Activated B cell treated with CpG ODN at 0.5 μM for 24 hours (primary cell): Measurements from ENCODE around the gene CCT5. TPM values are rescaled to one million over a fixed set of nuclear protein-coding genes. Genes with fewer than 3 reads are reported as not detected.

Source experiments
- ATAC-seq: fragments of 200-7000 bp; cut with Tn5 transposase; one replicate; pipeline ENCODE4 v1.10.0; 2021; ENCODE audit warnings: low read depth, mild to moderate bottlenecking, moderate library complexity
- CTCF ChIA-PET: fragments of 350-600 bp; sonication (Branson Sonifier 250); formaldehyde crosslinking; loops from one replicate; lab custom pipeline; 2021; ENCODE audit warnings: antibody characterized with exemption; lab: Charles Lee
- POLR2A ChIA-PET: fragments of 350-600 bp; sonication (Branson Sonifier 250); formaldehyde crosslinking; loops from one replicate; lab custom pipeline; 2021; ENCODE audit warnings: antibody characterized with exemption; lab: Charles Lee
- DNase-seq: peaks from one replicate; pipeline ENCODE4 v3.0.0; 2022
- H3K27ac Mint-ChIP-seq: one replicate; pipeline ENCODE4 v1.8.0; 2020; ENCODE audit warnings: mixed read lengths
- H3K27me3 Mint-ChIP-seq: one replicate; pipeline ENCODE4 v1.8.0; 2021; ENCODE audit warnings: mixed read lengths
- H3K36me3 Mint-ChIP-seq: one replicate; pipeline ENCODE4 v1.8.0; 2021; ENCODE audit warnings: low read depth, mixed read lengths
- H3K4me1 Mint-ChIP-seq: one replicate; pipeline ENCODE4 v1.8.0; 2021; ENCODE audit warnings: mixed read lengths
- H3K4me3 Mint-ChIP-seq: one replicate; pipeline ENCODE4 v1.8.0; 2020; ENCODE audit warnings: mild to moderate bottlenecking, mixed read lengths
- H3K9me3 Mint-ChIP-seq: one replicate; pipeline ENCODE4 v1.8.0; 2020; ENCODE audit warnings: mixed read lengths
- CTCF ChIP-seq: fragments of 200-600 bp; IDR thresholded peaks from one replicate; pipeline ENCODE4 v1.8.0; 2022; ENCODE audit warnings: antibody characterized with exemption, mild to moderate bottlenecking
- intact Hi-C: fragments of 100-400 bp; cut with micrococcal nuclease; formaldehyde crosslinking; loops from one replicate; pipeline ENCODE4 v1.15.1; 2024
- total RNA-seq: library from RNA; stranded (reverse); gene quantifications from 2 replicates; pipeline ENCODE4 v1.2.3, GENCODE V29; 2022

Gene CCT5
- total RNA-seq, 1 donor from 2014 or later, result 203 TPM

GRCh38 chr5:10250806-10251276, 761 bp downstream of the CCT5 start:
- no peaks in the 10 kb centered on the region for H3K9me3 Mint-ChIP-seq
- ATAC-seq, result no peak
- intact Hi-C loops, result loop anchor here (1.0 to 2.0 kb wide), 3 partner anchors 102 to 510 kb away; partner anchors contain the start of genes ANKRD33B, DAP and MARCHF6
- peaks cover 52% of the 10 kb centered on the region for H3K4me1 Mint-ChIP-seq
- H3K27ac Mint-ChIP-seq, result peak overlapping the region; percentile 43
- TF ChIP-seq CTCF, result no peak
- no peak for DNase-seq
- H3K27me3 Mint-ChIP-seq, result no peaks in the 10 kb centered on the region
- peak overlapping the region; percentile 98 for H3K4me3 Mint-ChIP-seq
- POLR2A ChIA-PET, result interaction anchor here (1.9 to 4.1 kb wide), 4 partner anchors 13 to 381 kb away, joined by 5 to 69 read pairs (median 13); partner anchors contain the start of genes ANKRD33B and MARCHF6
- CTCF ChIA-PET, result interaction anchor here (0.9 to 1.4 kb wide), 2 partner anchors 114 to 148 kb away, joined by 3 to 4 read pairs; no protein-coding TSS in a partner anchor
- H3K36me3 Mint-ChIP-seq, result peaks cover 47% of the 10 kb centered on the region

GRCh38 chr5:10251405-10251804, 1.3 kb downstream of the CCT5 start:
- peaks cover 52% of the 10 kb centered on the region for H3K4me1 Mint-ChIP-seq
- CTCF ChIA-PET, result interaction anchor here (0.9 kb wide), 1 partner anchor 147 kb away, joined by 3 read pairs; no protein-coding TSS in a partner anchor
- H3K9me3 Mint-ChIP-seq, result no peaks in the 10 kb centered on the region
- POLR2A ChIA-PET, result interaction anchor here (4.1 kb wide), 1 partner anchor 102 kb away, joined by 69 read pairs; the partner anchor contains the start of gene MARCHF6
- intact Hi-C loops, result loop anchor here (2.0 kb wide), 2 partner anchors 313 to 509 kb away; partner anchors contain the start of genes ANKRD33B and DAP
- TF ChIP-seq CTCF, result no peak
- peak overlapping the region; percentile 43 for H3K27ac Mint-ChIP-seq
- DNase-seq (no peak), ATAC-seq (no peak)
- no peaks in the 10 kb centered on the region for H3K27me3 Mint-ChIP-seq
- peaks cover 53% of the 10 kb centered on the region for H3K36me3 Mint-ChIP-seq
- peak overlapping the region; percentile 98 for H3K4me3 Mint-ChIP-seq

GRCh38 chr5:10253390-10253789, 3.3 kb downstream of the CCT5 start:
- ChIA-PET CTCF (no interaction called here), POLR2A (no interaction called here)
- Mint-ChIP-seq H3K36me3 (peaks cover 73% of the 10 kb centered on the region), H3K9me3 (no peaks in the 10 kb centered on the region), H3K27me3 (no peaks in the 10 kb centered on the region), H3K4me1 (peaks cover 47% of the 10 kb centered on the region), H3K27ac (no peak overlapping the region), H3K4me3 (no peak overlapping the region)
- no peak for ATAC-seq
- TF ChIP-seq CTCF, result no peak
- intact Hi-C loops, result no loop called here
- DNase-seq, result no peak

- Mint-ChIP-seq H3K4me3 (no peak overlapping the region), H3K4me1 (peaks cover 37% of the 10 kb centered on the region), H3K36me3 (peaks cover 82% of the 10 kb centered on the region), H3K27me3 (no peaks in the 10 kb centered on the region), H3K27ac (no peak overlapping the region), H3K9me3 (no peaks in the 10 kb centered on the region)
- DNase-seq (no peak), ATAC-seq (no peak)
- no peak for TF ChIP-seq CTCF
- ChIA-PET CTCF (no interaction called here), POLR2A (no interaction called here)
- intact Hi-C loops, result no loop called here
Observed at GRCh38 chr5:10254686-10255085, 4.6 kb downstream of the CCT5 start.

GRCh38 chr5:10257870-10258269, 7.8 kb downstream of the CCT5 start:
- no peak for ATAC-seq
- no peak overlapping the region for H3K27ac Mint-ChIP-seq
- intact Hi-C loops, result no loop called here
- ChIA-PET POLR2A (no interaction called here), CTCF (no interaction called here)
- H3K4me1 Mint-ChIP-seq, result peaks cover 15% of the 10 kb centered on the region
- no peaks in the 10 kb centered on the region for H3K27me3 Mint-ChIP-seq
- H3K4me3 Mint-ChIP-seq, result no peak overlapping the region
- H3K9me3 Mint-ChIP-seq, result no peaks in the 10 kb centered on the region
- TF ChIP-seq CTCF, result no peak
- peaks cover 94% of the 10 kb centered on the region for H3K36me3 Mint-ChIP-seq
- no peak for DNase-seq
